Thymus (tissue), 11 donors: ENCODE measurements around the gene SLC24A3. TPM values are rescaled to one million over a fixed set of nuclear protein-coding genes. Genes with fewer than 3 reads are reported as not detected.

Experiments used
- DNase-seq, 9 donors: peaks; one replicate each; pipeline ENCODE4 v3.0.0-alpha.2; 2013; ENCODE audit warnings: low spot score in 9 of 9, low read depth in 6 of 9, missing footprints in 1 of 9
- H3K27ac ChIP-seq, 2 donors: one replicate each; pipeline ENCODE4 v1.5.1; 2013; ENCODE audit warnings: control low read depth in 1 of 2, low read depth in 1 of 2, low read length in 1 of 2, mild to moderate bottlenecking in 1 of 2, moderate library complexity in 1 of 2
- H3K27me3 ChIP-seq, 2 donors: one replicate each; pipeline ENCODE4 v1.5.1; 2013; ENCODE audit warnings: low read length in 1 of 2; ENCODE audit not compliant: control insufficient read depth in 2 of 2, insufficient read depth in 1 of 2
- H3K36me3 ChIP-seq, 2 donors: one replicate each; pipeline ENCODE4 v1.5.1; 2013; ENCODE audit warnings: low read length in 1 of 2, mild to moderate bottlenecking in 1 of 2, moderate library complexity in 1 of 2; ENCODE audit not compliant: control insufficient read depth in 2 of 2, insufficient read depth in 2 of 2
- H3K4me1 ChIP-seq, 2 donors: one replicate each; pipeline ENCODE4 v1.5.1; 2013; ENCODE audit warnings: low read length in 2 of 2; ENCODE audit not compliant: control insufficient read depth in 2 of 2, insufficient read depth in 2 of 2
- H3K4me3 ChIP-seq, 2 donors: one replicate each; pipeline ENCODE4 v1.5.1; 2013; ENCODE audit warnings: low read length in 2 of 2, control low read depth in 1 of 2, mild to moderate bottlenecking in 1 of 2
- H3K9me3 ChIP-seq, 2 donors: one replicate each; pipeline ENCODE4 v1.5.1; 2013; ENCODE audit warnings: low read length in 1 of 2, mild to moderate bottlenecking in 1 of 2; ENCODE audit not compliant: control insufficient read depth in 2 of 2, insufficient read depth in 1 of 2
- WGBS: extraction: QIAGEN DNeasy Blood & Tissue Kit; methylation state at CpG from one replicate; pipeline ENCODE4 v1.1.7; 2013; 5-methylcytosine and 5-hydroxymethylcytosine counted together
- polyA plus RNA-seq: library from polyadenylated mRNA; stranded (reverse); fragments of 200-250 nt; gene quantifications from one replicate; pipeline ENCODE4 v1.2.3, GENCODE V29; 2013
- total RNA-seq: library from RNA; stranded (reverse); fragments of 120-200 nt; gene quantifications from one replicate; pipeline ENCODE4 v1.2.4, GENCODE V29; 2013
- donor health status: healthy.

SLC24A3 gene
- total and polyA plus RNA-seq, 2 donors, result 0.99 to 2.1 TPM

DNA sequence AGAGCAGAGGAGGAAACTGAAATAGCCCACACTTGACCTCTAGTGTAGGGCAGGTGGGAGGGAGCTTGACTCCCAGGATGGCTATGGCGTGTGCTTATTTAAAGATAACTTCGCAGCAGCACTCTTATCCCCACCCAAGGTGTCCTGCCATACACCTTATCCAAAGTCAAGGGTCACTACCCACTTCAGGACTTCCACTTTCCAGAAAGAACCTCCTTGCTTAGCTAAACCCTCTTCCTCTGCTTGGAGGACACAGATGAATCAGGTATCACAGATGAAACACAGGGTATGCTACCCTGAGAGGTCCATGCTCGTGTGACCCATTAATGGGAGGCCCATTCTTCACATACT is 547.9 kb downstream of the SLC24A3 start:
- DNase-seq, result no peak
- WGBS, result 91% methylated on average over 3 of the region's 3 CpGs
- H3K27me3 ChIP-seq, result peaks cover 27 to 38% of the 10 kb centered on the region in 2 donors
- no peak overlapping the region for H3K27ac ChIP-seq
- peaks cover 0 to 4% of the 10 kb centered on the region in 2 donors for H3K4me1 ChIP-seq
- H3K4me3 ChIP-seq, result no peak overlapping the region
- H3K36me3 ChIP-seq, result no peaks in the 10 kb centered on the region
- H3K9me3 ChIP-seq, result no peaks in the 10 kb centered on the region

DNA sequence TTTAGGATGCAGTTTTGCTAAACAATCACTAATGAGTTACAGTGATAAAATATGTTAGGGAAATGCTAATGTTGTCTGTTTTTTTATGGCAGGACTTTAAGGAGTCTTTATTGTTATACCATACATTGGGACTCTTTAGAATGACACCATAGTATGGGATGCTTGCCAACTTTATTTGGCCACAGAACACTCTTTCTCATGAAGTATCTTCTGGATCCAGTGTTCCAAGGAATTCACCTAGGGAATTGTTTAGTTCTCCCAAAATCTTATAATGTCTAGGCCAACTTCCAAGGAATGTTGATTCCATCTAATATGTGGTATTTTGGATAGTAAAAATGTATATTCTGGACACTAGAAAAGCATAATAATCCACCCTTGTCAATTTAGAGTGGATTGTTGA is 548.9 kb downstream of the SLC24A3 start:
- no peaks in the 10 kb centered on the region for H3K36me3 ChIP-seq
- no peak overlapping the region for H3K4me3 ChIP-seq
- peaks cover 0 to 4% of the 10 kb centered on the region in 2 donors for H3K4me1 ChIP-seq
- no peak overlapping the region for H3K27ac ChIP-seq
- no peak for DNase-seq
- no peaks in the 10 kb centered on the region for H3K9me3 ChIP-seq
- H3K27me3 ChIP-seq, result peaks cover 27 to 38% of the 10 kb centered on the region in 2 donors

DNA sequence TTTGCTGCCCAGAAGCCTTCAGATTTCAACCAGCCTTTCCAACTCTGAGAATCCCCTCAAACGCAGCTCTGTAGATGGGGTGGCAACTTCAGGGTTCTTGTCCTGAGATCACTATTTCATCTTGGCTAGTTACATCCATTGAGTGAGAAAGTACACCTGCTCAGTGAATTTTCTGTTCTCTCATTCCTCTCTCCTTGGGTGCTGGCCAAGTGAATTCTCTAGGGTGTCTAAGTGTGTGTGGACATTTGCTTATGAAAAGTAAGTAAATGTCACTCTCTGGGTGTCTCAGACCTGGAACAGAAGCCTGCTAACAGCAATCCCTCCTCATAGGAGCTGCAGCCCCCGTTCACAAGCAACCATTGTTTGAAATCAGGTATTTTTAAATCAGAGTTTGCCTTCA is 549.4 kb downstream of the SLC24A3 start:
- DNase-seq, result no peak
- Histone ChIP-seq H3K4me3 (no peak overlapping the region), H3K27me3 (peaks cover 25 to 35% of the 10 kb centered on the region in 2 donors), H3K36me3 (no peaks in the 10 kb centered on the region), H3K4me1 (peaks cover 0 to 4% of the 10 kb centered on the region in 2 donors), H3K9me3 (no peaks in the 10 kb centered on the region), H3K27ac (no peak overlapping the region)
- 85% methylated on average over 2 of the region's 2 CpGs for WGBS

DNA sequence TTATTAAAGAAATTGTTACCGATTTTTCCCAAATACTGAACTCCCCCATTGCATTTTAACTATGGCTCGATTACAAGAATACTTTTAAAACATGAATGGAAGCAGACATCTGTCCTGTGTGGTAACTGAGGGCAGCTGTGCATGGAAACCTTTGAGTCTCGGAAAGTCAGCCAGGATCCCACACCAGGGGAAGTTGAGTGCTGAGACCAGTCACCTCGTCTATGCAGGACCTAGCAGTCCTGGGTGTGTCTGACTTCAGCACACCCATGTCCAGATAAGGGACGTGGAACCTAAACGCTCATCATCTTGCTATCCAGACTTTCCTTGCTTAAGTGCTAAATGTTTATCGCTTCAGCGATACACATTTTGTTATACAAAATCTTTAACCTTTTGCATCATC is 551.8 kb downstream of the SLC24A3 start:
- Histone ChIP-seq H3K27ac (no peak overlapping the region), H3K27me3 (peaks cover 5 to 11% of the 10 kb centered on the region in 2 donors), H3K36me3 (no peaks in the 10 kb centered on the region), H3K9me3 (no peaks in the 10 kb centered on the region), H3K4me1 (no peaks in the 10 kb centered on the region), H3K4me3 (no peak overlapping the region)
- DNase-seq, result no peak
- 88% methylated on average over 8 of the region's 8 CpGs for WGBS

DNA sequence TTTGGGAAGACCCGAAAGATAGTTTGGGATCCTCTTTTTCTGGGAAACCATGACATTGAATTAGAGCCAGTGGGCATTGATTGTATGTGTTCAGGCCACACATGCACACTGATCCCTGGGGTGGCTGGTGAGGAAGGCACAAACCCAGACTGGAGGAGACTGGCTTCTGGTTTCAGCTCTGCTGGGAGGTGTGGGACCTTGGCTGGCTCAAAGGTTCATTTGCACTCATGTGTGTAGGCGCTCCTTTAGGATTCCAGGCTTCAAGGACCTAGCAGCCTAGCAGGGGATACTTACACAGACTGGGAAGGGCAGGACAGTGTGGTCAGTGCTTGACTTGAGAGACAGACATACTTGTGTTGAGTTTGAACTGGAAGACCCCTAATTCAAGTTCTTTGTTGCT is 552.8 kb downstream of the SLC24A3 start:
- no peaks in the 10 kb centered on the region for H3K9me3 ChIP-seq
- no peak overlapping the region for H3K4me3 ChIP-seq
- DNase-seq, result no peak
- H3K4me1 ChIP-seq, result no peaks in the 10 kb centered on the region
- peaks cover 1 to 2% of the 10 kb centered on the region in 2 donors for H3K27me3 ChIP-seq
- no peak overlapping the region for H3K27ac ChIP-seq
- H3K36me3 ChIP-seq, result no peaks in the 10 kb centered on the region
- WGBS, result 95% methylated on average over 2 of the region's 2 CpGs

DNA sequence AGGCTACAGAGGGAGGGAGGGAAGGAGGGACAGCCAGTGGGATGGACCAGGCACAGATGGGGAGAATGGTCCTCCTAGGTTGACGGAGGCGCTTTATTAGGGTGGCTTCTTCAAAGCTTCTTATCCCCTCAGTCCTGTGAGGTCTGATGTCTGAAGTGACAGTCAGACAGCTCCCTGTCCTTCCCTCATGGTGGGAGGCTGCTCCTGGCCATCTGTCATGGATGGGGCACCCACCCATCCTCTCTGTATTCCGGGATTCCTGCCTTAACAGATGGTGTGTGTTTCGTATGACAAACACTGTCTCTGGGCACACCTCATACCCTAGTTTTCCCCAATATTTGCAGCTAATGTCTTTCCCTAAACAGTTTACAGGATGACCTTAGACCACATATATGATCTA is 553.5 kb downstream of the SLC24A3 start:
- no peak for DNase-seq
- Histone ChIP-seq H3K4me3 (no peak overlapping the region), H3K27ac (no peak overlapping the region), H3K4me1 (no peaks in the 10 kb centered on the region), H3K36me3 (no peaks in the 10 kb centered on the region), H3K9me3 (no peaks in the 10 kb centered on the region), H3K27me3 (peaks cover 0 to 2% of the 10 kb centered on the region in 2 donors)
- WGBS, result 94% methylated on average over 4 of the region's 4 CpGs

DNA sequence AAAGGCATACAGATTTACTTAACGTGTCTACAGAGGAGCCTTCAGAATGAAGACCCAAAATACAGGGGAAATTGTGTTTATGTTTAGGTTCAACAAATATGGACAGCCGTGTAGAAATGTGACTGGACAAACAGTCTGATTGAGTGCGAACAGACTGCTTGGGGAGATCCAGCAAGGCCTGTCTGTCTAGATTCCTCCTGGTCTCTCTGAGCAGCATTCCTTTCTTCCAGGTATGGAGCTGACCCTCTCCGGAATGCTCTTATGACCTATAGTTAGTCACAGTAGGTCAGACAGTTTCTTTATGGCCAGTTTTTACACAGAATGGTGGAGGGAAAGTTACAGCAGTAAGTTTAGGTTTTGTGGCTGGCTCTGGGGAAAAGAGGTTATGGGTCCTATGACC is 554.6 kb downstream of the SLC24A3 start:
- Histone ChIP-seq H3K4me1 (no peaks in the 10 kb centered on the region), H3K4me3 (no peak overlapping the region), H3K9me3 (no peaks in the 10 kb centered on the region), H3K27me3 (no peaks in the 10 kb centered on the region), H3K27ac (no peak overlapping the region), H3K36me3 (no peaks in the 10 kb centered on the region)
- no peak for DNase-seq
- WGBS, result 97% methylated on average over 4 of the region's 4 CpGs

DNA sequence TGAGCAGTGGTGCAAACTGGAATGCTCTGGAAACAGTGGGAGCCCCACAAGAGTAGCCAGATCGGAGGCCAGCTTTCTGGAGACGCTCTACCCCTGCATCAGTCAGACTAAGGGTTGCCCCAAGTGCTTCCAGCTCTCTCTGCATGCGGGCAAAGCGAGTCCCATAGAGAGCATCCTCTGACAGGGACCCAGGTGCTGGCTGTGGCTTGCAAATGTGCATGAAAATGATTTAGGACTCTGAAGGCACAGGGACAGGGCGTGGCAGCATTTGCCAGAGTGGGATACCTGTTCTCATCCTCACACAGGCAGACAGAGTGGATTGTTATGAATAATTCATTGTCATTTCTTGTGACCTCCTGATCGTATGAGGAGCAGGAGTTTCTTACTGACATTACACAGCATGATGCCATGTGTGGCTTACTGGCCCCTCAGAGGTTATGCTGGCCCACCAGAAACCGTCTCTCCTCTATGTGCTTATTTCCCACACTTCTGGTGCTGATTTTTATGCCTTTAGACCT is 555.9 kb downstream of the SLC24A3 start:
- DNase-seq, result no peak
- no peaks in the 10 kb centered on the region for H3K9me3 ChIP-seq
- no peaks in the 10 kb centered on the region for H3K27me3 ChIP-seq
- no peak overlapping the region for H3K4me3 ChIP-seq
- H3K4me1 ChIP-seq, result no peaks in the 10 kb centered on the region
- WGBS, result 94% methylated on average over 7 of the region's 7 CpGs
- H3K36me3 ChIP-seq, result no peaks in the 10 kb centered on the region
- H3K27ac ChIP-seq, result no peak overlapping the region

DNA sequence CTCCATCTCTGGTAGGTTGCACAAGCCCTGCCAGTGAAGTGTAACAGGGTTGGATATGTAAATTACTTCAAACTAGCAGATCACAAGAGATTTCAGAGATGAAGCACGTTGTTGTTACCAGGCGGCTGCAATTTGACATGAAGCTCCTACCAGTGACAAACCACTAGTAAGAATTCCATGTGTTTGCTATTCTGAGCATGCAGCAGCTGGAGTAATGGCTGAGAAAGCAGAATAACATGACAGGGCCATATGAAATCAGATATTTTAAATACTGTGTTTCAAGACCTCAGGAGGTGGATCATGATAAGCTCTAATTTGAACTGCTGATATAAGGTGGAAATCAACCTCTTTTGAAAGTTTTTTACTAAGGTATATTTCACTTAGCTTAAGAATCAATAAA is 557.1 kb downstream of the SLC24A3 start:
- Histone ChIP-seq H3K4me3 (no peak overlapping the region), H3K4me1 (no peaks in the 10 kb centered on the region), H3K27me3 (no peaks in the 10 kb centered on the region), H3K9me3 (no peaks in the 10 kb centered on the region), H3K27ac (no peak overlapping the region), H3K36me3 (no peaks in the 10 kb centered on the region)
- WGBS, result 93% methylated on average over 2 of the region's 2 CpGs
- no peak for DNase-seq

DNA sequence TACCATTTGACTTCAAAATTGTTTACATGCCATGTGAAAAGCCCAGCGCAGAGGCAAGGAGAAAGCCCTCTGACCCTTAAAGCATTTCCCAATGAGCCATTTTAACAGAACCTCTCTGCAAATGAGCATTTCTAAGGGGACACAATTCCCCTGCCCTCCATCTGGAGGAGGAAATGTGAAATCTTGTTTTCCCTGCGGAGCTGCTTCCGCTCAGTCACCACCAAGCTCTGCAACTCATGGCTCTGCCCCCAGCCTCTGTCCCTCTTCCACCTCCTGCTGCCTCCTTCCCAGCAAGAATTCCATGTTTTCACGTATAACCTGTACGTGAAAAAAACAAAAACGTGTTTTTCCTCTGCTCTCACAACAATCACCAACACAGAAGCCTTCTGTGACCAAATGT is 557.9 kb downstream of the SLC24A3 start:
- WGBS, result 95% methylated on average over 6 of the region's 6 CpGs
- Histone ChIP-seq H3K4me3 (no peak overlapping the region), H3K27ac (no peak overlapping the region), H3K4me1 (no peaks in the 10 kb centered on the region), H3K27me3 (no peaks in the 10 kb centered on the region), H3K36me3 (no peaks in the 10 kb centered on the region), H3K9me3 (no peaks in the 10 kb centered on the region)
- no peak for DNase-seq
